Lower lobe of right lung (tissue), 2 donors: ENCODE measurements around the gene FILIP1L. TPM values are rescaled to one million over a fixed set of nuclear protein-coding genes. Genes with fewer than 3 reads are reported as not detected.

ENCODE experiments used
- ATAC-seq, 2 donors: fragments of 200-7000 bp; cut with Tn5 transposase; one replicate each; pipeline ENCODE4 v1.9.1; 2020 to 2022; ENCODE audit warnings: mild to moderate bottlenecking in 2 of 2, moderate library complexity in 2 of 2
- DNase-seq: peaks from one replicate; pipeline ENCODE4 v3.0.0-alpha.2; 2020
- H3K27ac ChIP-seq: fragments of 200-600 bp; one replicate; pipeline ENCODE4 v1.8.0; 2022
- H3K27me3 ChIP-seq: fragments of 200-600 bp; one replicate; pipeline ENCODE4 v1.8.0; 2022; ENCODE audit warnings: low read depth
- H3K36me3 ChIP-seq: fragments of 200-600 bp; one replicate; pipeline ENCODE4 v1.8.0; 2022; ENCODE audit warnings: mild to moderate bottlenecking
- H3K4me1 ChIP-seq: fragments of 200-600 bp; one replicate; pipeline ENCODE4 v1.8.0; 2022
- H3K4me3 ChIP-seq: fragments of 200-600 bp; one replicate; pipeline ENCODE4 v1.8.0; 2022; ENCODE audit warnings: mild to moderate bottlenecking
- H3K9me3 ChIP-seq: fragments of 200-600 bp; one replicate; pipeline ENCODE4 v1.8.0; 2022
- intact Hi-C: fragments of 100-400 bp; cut with DNase I; formaldehyde crosslinking; loops from one replicate; pipeline ENCODE4 v1.11.0; 2022
- total RNA-seq: library from RNA; stranded (reverse); fragmentation: NEBNext Ultra II Directional; extraction: Animal tissue kit (Norgen Biotek cat#: 25700); gene quantifications from one replicate; pipeline ENCODE4 v1.2.1, GENCODE V29; 2021
- TF ChIP-seq, protein P1 (sequence below): fragments of 200-600 bp; IDR thresholded peaks from one replicate; pipeline ENCODE4 v1.8.0; 2022; ENCODE audit warnings: antibody characterized with exemption, mild to moderate bottlenecking
- donor health status: DM: no; HTN: yes; CAD: no; lungs with severe emphysema.

Gene FILIP1L
- total RNA-seq, 1 donor from 2014 or later = 25.0 TPM

DNA sequence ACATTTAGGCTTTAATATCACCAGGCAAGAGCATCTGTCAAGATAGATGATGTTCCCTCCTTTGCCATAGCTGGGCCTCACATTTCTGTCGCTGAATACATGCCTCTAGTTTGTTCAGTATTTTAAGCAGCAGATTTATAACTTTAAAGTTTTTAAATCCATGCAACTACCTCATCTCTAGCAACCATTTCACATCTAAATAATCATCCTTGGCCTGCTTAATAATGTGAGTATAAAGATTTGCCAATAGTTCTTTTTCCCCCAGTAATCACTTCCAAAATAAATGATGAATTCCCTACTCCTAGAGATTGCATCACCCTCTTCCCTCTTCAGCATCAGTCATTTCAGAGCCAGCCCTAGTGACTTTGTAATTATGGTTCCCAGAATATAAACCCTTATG lies 36.2 kb upstream of the FILIP1L start:
- TF ChIP-seq, protein P1, sequence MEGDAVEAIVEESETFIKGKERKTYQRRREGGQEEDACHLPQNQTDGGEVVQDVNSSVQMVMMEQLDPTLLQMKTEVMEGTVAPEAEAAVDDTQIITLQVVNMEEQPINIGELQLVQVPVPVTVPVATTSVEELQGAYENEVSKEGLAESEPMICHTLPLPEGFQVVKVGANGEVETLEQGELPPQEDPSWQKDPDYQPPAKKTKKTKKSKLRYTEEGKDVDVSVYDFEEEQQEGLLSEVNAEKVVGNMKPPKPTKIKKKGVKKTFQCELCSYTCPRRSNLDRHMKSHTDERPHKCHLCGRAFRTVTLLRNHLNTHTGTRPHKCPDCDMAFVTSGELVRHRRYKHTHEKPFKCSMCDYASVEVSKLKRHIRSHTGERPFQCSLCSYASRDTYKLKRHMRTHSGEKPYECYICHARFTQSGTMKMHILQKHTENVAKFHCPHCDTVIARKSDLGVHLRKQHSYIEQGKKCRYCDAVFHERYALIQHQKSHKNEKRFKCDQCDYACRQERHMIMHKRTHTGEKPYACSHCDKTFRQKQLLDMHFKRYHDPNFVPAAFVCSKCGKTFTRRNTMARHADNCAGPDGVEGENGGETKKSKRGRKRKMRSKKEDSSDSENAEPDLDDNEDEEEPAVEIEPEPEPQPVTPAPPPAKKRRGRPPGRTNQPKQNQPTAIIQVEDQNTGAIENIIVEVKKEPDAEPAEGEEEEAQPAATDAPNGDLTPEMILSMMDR = no peak
- DNase-seq (no peak), ATAC-seq (no peak)
- Histone ChIP-seq H3K9me3 (peaks cover 8% of the 10 kb centered on the region), H3K4me3 (no peak overlapping the region), H3K27ac (no peak overlapping the region), H3K27me3 (no peaks in the 10 kb centered on the region), H3K36me3 (no peaks in the 10 kb centered on the region), H3K4me1 (no peaks in the 10 kb centered on the region)
- intact Hi-C loops = no loop called here

DNA sequence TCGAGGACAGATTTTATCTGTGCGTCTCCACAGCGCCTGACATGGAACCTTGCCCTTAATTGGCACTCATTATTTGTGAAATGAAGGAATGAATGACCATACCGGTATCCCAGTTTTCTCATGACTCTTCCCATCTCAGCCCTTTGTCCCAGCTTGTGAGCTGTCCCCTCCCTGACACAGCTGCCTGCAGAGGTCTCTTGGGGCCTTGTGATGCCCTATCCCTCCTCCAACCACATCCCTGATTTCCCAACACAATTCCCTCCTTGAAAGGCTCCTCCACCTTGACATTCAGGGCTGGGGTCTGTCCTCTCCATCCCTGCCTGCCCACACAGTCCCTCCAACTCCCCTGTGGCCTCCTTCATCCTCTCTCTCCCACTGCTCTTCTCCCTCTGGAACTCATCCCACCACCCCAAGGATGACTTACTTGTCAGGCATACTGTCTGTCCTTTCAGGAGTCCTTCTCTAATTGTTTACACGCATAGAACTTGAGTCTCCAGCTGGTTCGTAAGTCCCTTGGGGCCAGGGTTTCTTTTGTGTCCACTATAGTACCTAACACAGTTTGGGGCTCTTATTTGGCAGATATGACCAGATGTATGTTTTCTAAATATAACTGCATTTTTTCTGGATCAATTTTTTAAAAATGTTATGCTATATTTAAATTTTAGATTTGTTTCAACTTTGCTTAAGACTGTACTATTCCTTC lies 35.6 kb upstream of the FILIP1L start:
- no peaks in the 10 kb centered on the region for H3K4me1 ChIP-seq
- no peak overlapping the region for H3K4me3 ChIP-seq
- H3K36me3 ChIP-seq = no peaks in the 10 kb centered on the region
- DNase-seq (no peak), ATAC-seq (no peak)
- intact Hi-C loops = no loop called here
- peaks cover 2% of the 10 kb centered on the region for H3K9me3 ChIP-seq
- H3K27ac ChIP-seq = no peak overlapping the region
- no peaks in the 10 kb centered on the region for H3K27me3 ChIP-seq
- TF ChIP-seq, protein P1 = no peak

DNA sequence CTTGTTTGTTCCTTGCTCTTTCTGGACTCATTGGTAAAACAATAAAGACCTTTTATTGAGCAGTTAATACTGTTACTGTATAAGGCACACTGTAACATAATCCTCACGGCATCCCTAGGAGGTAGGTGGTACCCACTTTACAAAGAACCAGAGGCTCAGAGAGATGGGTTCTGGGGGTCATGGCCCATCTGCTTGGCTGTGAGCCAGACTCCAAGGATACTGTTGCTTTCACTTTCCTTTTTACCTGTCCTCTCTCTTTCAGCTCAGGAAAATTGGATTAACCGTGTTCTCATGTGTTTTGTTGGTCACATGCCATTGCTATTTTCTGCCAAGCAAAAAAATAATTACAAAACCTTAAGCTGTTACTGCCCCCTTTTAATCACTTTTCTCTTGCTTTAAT lies 34.8 kb upstream of the FILIP1L start:
- DNase-seq (no peak), ATAC-seq (no peak)
- no peaks in the 10 kb centered on the region for H3K27me3 ChIP-seq
- TF ChIP-seq, protein P1 = no peak
- H3K9me3 ChIP-seq = no peaks in the 10 kb centered on the region
- H3K27ac ChIP-seq = no peak overlapping the region
- intact Hi-C loops = no loop called here
- no peaks in the 10 kb centered on the region for H3K36me3 ChIP-seq
- no peaks in the 10 kb centered on the region for H3K4me1 ChIP-seq
- H3K4me3 ChIP-seq = no peak overlapping the region

DNA sequence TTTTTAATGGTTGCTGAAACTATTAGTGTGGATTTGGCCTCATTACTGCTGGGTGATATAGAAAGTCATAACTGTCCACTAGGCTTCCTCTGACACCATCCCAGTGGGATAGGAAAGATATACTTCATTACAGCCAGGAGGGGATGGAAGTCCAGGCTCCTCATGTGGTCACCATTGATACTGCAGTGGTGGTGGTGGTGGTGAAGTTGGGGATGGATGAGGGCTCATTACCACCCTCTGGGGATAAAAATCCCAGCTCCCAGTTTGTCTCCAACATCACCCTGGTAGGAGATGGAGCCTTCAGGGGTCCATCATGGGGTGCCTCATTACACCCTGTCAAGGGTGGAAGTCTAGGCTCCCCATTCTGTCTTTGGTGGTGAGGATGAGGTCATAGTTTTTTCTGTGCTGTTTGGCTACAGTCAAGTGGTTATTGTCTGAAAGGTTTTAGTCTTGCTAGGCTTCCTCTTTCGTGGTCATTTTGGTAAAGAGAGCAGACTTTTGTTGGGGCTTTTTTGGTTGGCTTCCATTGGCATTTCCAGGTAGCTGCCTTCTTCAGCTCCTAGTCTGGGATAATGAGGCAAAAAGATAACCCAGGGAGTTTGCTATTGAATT lies 30.1 kb upstream of the FILIP1L start:
- TF ChIP-seq, protein P1 = no peak
- Histone ChIP-seq H3K4me1 (no peaks in the 10 kb centered on the region), H3K9me3 (peaks cover 6% of the 10 kb centered on the region), H3K27ac (no peak overlapping the region), H3K4me3 (no peak overlapping the region), H3K27me3 (no peaks in the 10 kb centered on the region), H3K36me3 (no peaks in the 10 kb centered on the region)
- intact Hi-C loops = no loop called here
- no peak for DNase-seq
- no peak for ATAC-seq

DNA sequence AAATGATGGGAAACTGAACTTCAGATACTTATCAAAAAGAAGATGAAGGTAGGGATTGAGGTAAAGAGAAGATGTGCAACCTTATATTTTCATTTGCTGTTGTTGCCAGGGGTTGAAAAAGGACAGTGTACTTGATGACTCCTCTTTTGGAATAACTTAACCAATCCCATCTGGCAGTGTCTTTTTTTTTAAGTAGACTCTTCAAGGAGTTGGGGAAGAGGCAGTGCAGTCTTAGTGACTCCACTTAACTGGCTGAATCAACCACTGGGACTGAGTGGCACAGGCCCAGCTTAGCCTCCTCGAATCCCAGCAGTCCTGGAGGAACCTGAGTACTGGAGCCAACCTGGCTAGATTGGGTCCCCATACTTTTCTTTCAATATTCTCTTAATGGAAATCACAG lies 27.3 kb upstream of the FILIP1L start:
- intact Hi-C loops = no loop called here
- Histone ChIP-seq H3K4me1 (no peaks in the 10 kb centered on the region), H3K4me3 (no peak overlapping the region), H3K36me3 (no peaks in the 10 kb centered on the region), H3K9me3 (peaks cover 6% of the 10 kb centered on the region), H3K27me3 (no peaks in the 10 kb centered on the region), H3K27ac (no peak overlapping the region)
- TF ChIP-seq, protein P1 = no peak
- ATAC-seq (no peak), DNase-seq (no peak)
